Keratinocyte (primary cell): ENCODE data around the gene SLC45A2. TPM values are rescaled to one million over a fixed set of nuclear protein-coding genes. Genes with fewer than 3 reads are reported as not detected.

Experiments used
- DNase-seq: peaks from one replicate; pipeline ENCODE4 v3.0.0-alpha.2; 2011; ENCODE audit warnings: low read depth, missing footprints, low spot score
- FAIRE-seq: peaks from 2 replicates; lab custom pipeline; 2011; peaks lifted over from hg19 to GRCh38; lab: Jason Lieb, UNC
- H2AFZ ChIP-seq: 2 replicates; pipeline ENCODE4 v1.6.0; 2012; ENCODE audit warnings: low read length, control low read depth, inconsistent platforms; ENCODE audit not compliant: control insufficient read depth
- H3K27ac ChIP-seq: 2 replicates; pipeline ENCODE4 v1.5.1; 2011; ENCODE audit warnings: low read length; ENCODE audit not compliant: control insufficient read depth, insufficient read depth
- H3K27me3 ChIP-seq: 3 replicates; pipeline ENCODE4 v1.6.0; 2011; ENCODE audit warnings: low read length; ENCODE audit not compliant: control insufficient read depth, insufficient read depth; ENCODE audit errors: extremely low read depth
- H3K36me3 ChIP-seq, 2 experiments: 2 replicates in 1 of 2; 3 replicates in 1 of 2; pipeline ENCODE4 v1.5.1; 2011; ENCODE audit warnings: low read length in 2 of 2, mild to moderate bottlenecking in 1 of 2; ENCODE audit not compliant: control insufficient read depth in 2 of 2, insufficient read depth in 2 of 2; ENCODE audit errors: extremely low read depth in 1 of 2
- H3K4me1 ChIP-seq: 3 replicates; pipeline ENCODE4 v1.5.1; 2011; ENCODE audit warnings: low read length; ENCODE audit not compliant: control insufficient read depth, insufficient read depth; ENCODE audit errors: extremely low read depth
- H3K4me2 ChIP-seq: 3 replicates; pipeline ENCODE4 v1.6.0; 2011; ENCODE audit warnings: low read depth, low read length; ENCODE audit not compliant: control insufficient read depth, insufficient read depth; ENCODE audit errors: extremely low read depth
- H3K4me3 ChIP-seq, 3 experiments: fragments of 200-600 bp in 1 of 3; sonication (generic) in 1 of 3; 2 replicates in 2 of 3; 3 replicates in 1 of 3; pipeline ENCODE4 v1.5.1; 2011 to 2016; ENCODE audit warnings: low read length in 3 of 3, mild to moderate bottlenecking in 3 of 3, control low read depth in 2 of 3, inconsistent platforms in 1 of 3, low read depth in 1 of 3, mixed read lengths in 1 of 3, mixed run types in 1 of 3, moderate library complexity in 1 of 3; ENCODE audit not compliant: control insufficient read depth in 2 of 3, insufficient read depth in 2 of 3; ENCODE audit errors: extremely low read depth in 1 of 3
- H3K79me2 ChIP-seq: 2 replicates; pipeline ENCODE4 v1.6.0; 2012; ENCODE audit warnings: low read length; ENCODE audit not compliant: control insufficient read depth, insufficient read depth
- H3K9ac ChIP-seq: 3 replicates; pipeline ENCODE4 v1.6.0; 2011; ENCODE audit warnings: low read length; ENCODE audit not compliant: control insufficient read depth, insufficient read depth; ENCODE audit errors: extremely low read depth
- H3K9me1 ChIP-seq: 3 replicates; pipeline ENCODE4 v1.6.0; 2011; ENCODE audit warnings: low read length; ENCODE audit not compliant: control insufficient read depth, insufficient read depth; ENCODE audit errors: extremely low read depth
- H3K9me3 ChIP-seq: 2 replicates; pipeline ENCODE4 v1.5.1; 2012; ENCODE audit warnings: low read depth, low read length; ENCODE audit not compliant: control insufficient read depth
- H4K20me1 ChIP-seq: 3 replicates; pipeline ENCODE4 v1.6.0; 2011; ENCODE audit warnings: low read length; ENCODE audit not compliant: control insufficient read depth, insufficient read depth; ENCODE audit errors: extremely low read depth
- CTCF ChIP-seq, 3 experiments: IDR thresholded peaks in 1 of 3; conservative IDR thresholded peaks in 1 of 3; optimal IDR thresholded peaks in 1 of 3; 2 replicates in 2 of 3; 3 replicates in 1 of 3; pipeline versions ENCODE3 to v1.5.1; 2011; ENCODE audit warnings: low read length in 3 of 3, mild to moderate bottlenecking in 3 of 3, moderate library complexity in 2 of 3, control low read depth in 1 of 3, inconsistent platforms in 1 of 3; ENCODE audit not compliant: insufficient read depth in 2 of 3; ENCODE audit errors: extremely low read depth in 1 of 3
- EZH2 ChIP-seq: IDR thresholded peaks from one replicate; pipeline ENCODE4 v1.6.1; 2012; ENCODE audit warnings: inconsistent platforms, mild to moderate bottlenecking, low read length, moderate library complexity
- dilution Hi-C: fragments of 300-500 bp; cut with MboI; formaldehyde crosslinking; loops from one replicate; pipeline ENCODE4 v1.7.0; 2020; ENCODE audit warnings: low sequenced_read_pairs; ENCODE audit not compliant: extremely low pct_ligation_motif_present
- polyA plus RNA-seq, 5 experiments: library from polyadenylated mRNA; depleted of rRNA in 3 of 5; stranded (reverse) in 3 of 5; stranded (forward) in 1 of 5; unstranded in 1 of 5; fragments of >200 nt; gene quantifications; 1 replicate in 1 of 5; 2 replicates in 3 of 5; 3 replicates in 1 of 5; pipeline versions ENCODE4 v1.2.1 to v1.2.3, GENCODE V29; 2011 to 2012; ENCODE audit warnings: missing spikeins in 2 of 5, low read depth in 1 of 5, low replicate concordance in 1 of 5

SLC45A2 gene
- polyA plus RNA-seq, 1 donor (not counting 4 experiments of a cell fraction or from before 2014, with no cell fraction given) = 0.04 TPM

GRCh38 chr5:33933723-33934169 is 50.7 kb downstream of the SLC45A2 start:
- H3K36me3 ChIP-seq = no peaks in the 10 kb centered on the region
- no peaks in the 10 kb centered on the region for H3K4me1 ChIP-seq
- no peaks in the 10 kb centered on the region for H4K20me1 ChIP-seq
- H3K4me3 ChIP-seq = no peak overlapping the region
- no peaks in the 10 kb centered on the region for H3K9me3 ChIP-seq
- no peak overlapping the region for H3K27ac ChIP-seq
- FAIRE-seq = no peak
- no peak overlapping the region for H3K4me2 ChIP-seq
- no peaks in the 10 kb centered on the region for H3K79me2 ChIP-seq
- dilution Hi-C loops = loop anchor here (25.0 kb wide), 1 partner anchor 446 kb away; no protein-coding TSS in a partner anchor
- no peak overlapping the region for H3K9ac ChIP-seq
- no peaks in the 10 kb centered on the region for H3K9me1 ChIP-seq
- H3K27me3 ChIP-seq = peaks cover 30% of the 10 kb centered on the region
- DNase-seq = no peak
- H2AFZ ChIP-seq = no peak overlapping the region
- TF ChIP-seq EZH2 (no peak), CTCF (optimal IDR thresholded peaks at IDR 0.05 in 1 of 3, IDR thresholded peaks at IDR 0.05 in 1 of 3, conservative IDR thresholded peaks at IDR 0.05 in 1 of 3; ENCODE audit: extremely low read depth in 1 of 3, insufficient read depth in 2 of 3, low read length in 3 of 3) (no peak)

GRCh38 chr5:33931136-33931535 is 53.4 kb downstream of the SLC45A2 start:
- Histone ChIP-seq H2AFZ (no peak overlapping the region), H3K4me1 (no peaks in the 10 kb centered on the region), H3K4me3 (no peak overlapping the region), H3K79me2 (no peaks in the 10 kb centered on the region), H3K36me3 (no peaks in the 10 kb centered on the region), H3K27me3 (peaks cover 4% of the 10 kb centered on the region), H4K20me1 (no peaks in the 10 kb centered on the region), H3K27ac (no peak overlapping the region), H3K9me3 (no peaks in the 10 kb centered on the region), H3K9ac (no peak overlapping the region), H3K9me1 (no peaks in the 10 kb centered on the region), H3K4me2 (no peak overlapping the region)
- dilution Hi-C loops = loop anchor here (25.0 kb wide), 1 partner anchor 444 kb away; no protein-coding TSS in a partner anchor
- TF ChIP-seq EZH2 (no peak), CTCF (optimal IDR thresholded peaks at IDR 0.05 in 1 of 3, IDR thresholded peaks at IDR 0.05 in 1 of 3, conservative IDR thresholded peaks at IDR 0.05 in 1 of 3; ENCODE audit: extremely low read depth in 1 of 3, insufficient read depth in 2 of 3, low read length in 3 of 3) (no peak)
- no peak for FAIRE-seq
- DNase-seq = no peak
